HG03460 (cell line): Measurements from ENCODE around the gene TC2N.
"Not testable (repeated sequence)": the region's sequence is repeated elsewhere in the genome, so short reads cannot be mapped to it uniquely, and the experiment has no call there.

Experiments used
- ATAC-seq: cut with Tn5 transposase; IDR thresholded peaks from one replicate; pipeline ENCODE4 v1.9.1; 2021; ENCODE audit not compliant: unreplicated experiment

Gene TC2N

GRCh38 chr14:91870001-91870400 is 2.7 kb upstream of the TC2N start:
- no peak for ATAC-seq

DNA sequence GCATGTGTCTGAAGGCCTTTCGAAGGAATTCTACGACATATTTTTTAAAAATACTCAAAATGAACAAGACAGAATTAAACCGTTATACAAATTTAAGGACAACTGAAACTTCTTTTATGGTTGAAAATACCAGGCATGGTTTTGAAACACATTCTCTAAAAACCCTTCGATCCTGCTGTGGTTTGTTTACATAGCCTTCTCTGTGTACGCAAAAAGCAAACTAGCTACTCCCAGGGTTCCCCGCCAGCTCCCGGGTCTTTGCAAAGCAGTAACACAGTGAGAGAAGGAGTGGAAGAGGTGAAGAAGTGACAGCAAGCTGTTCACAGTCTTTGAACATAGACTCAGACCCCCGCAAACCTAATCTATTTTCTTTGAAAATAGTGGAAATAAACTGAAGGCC is 2.2 kb upstream of the TC2N start:
- ATAC-seq = no peak

- no peak for ATAC-seq
These were observed 633 bp downstream of the TC2N start for GRCh38 chr14:91866511-91867295.

DNA sequence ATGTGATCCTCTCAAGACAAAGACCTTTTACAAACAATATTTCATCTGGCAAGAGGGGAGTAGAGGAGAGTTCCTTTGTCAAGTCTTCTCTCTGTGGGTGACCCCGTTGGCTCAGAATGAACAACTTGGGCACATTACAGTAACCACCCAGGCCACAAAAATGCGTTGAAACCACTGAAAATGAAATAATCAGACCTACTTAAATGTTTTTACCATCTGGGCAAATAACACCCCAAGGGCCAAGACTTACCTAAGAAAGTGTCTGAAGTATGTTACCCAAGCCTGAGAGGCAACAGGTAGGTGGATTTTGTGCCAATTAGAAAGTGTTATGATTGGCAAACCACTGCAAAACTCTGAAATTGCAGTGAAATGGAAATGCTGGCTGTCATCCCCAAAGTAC is 1.3 kb downstream of the TC2N start:
- no peak for ATAC-seq

DNA sequence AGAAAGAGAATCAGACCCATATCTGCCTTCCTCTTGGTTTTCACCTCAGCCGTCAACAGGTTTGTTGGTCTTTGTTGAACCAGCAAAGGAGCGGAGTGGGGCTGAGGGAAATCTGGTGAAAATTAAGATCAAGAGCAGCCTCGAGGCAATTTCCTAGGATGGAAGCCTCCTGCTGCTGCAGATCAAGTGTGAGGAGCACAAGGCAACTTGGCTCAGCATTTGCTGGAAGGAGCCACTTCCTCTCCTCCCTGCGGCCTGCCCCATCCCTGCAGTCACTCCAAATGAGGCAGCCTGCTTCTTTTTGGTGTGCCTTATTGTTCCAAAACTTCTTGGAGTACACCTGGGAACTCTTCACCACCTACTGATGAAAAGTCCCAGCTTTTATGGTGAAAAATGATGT is 4.9 kb downstream of the TC2N start:
- no peak for ATAC-seq

DNA sequence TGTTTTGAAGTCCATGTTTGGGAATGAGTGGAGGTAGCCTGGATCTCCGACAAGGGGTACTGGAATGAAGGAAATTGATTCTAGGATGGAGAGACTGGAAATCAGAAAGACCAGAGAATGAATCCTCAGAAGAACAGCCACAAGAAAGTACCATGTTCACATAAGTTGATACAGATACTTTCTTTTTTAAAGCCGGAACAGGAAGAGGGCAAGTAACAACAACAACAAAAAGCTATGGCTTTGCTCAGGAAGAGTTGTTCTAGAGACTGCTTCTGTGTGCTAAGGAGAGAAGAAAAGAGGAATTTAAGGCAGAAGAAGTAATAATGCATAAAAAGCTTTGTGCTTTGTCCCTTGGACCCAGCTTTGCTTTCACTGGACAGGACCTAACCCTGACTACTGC is 6.2 kb downstream of the TC2N start:
- no peak for ATAC-seq

- ATAC-seq = no peak
These were observed 7.1 kb downstream of the TC2N start for GRCh38 chr14:91860238-91860637.

DNA sequence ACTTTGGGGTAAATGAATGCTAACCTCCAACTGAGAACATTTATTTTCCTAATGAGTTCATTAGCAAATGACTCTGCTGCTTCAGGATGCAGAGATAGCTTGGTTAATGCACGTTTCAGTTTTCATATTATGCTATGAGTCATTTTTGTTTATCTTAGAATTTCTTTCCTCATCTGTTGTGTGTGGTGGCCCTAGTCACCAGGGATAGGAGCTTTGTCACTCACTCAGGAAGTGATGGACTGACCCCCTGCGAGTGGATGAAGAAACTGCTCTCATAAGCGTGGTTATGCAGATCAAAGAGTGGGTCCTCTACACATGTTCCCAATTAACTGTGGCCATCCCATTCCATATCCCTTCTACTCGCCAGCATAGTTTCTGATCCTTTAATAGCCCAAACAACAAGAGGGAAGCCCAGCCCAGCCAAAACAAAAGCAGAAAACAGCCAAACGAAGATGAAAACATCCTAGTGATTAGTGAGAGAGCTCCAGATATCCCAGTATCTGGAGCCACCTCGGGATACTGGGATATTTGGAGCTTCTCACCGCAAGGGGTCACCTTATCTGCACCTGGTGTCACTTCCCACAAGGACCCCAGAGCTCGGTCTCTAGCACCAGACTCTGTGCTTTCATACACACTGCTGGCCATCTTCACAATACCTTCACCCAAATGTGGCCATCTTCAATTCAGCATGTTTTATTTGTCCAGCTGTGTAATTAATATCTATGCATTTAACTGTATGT is 8.6 kb downstream of the TC2N start:
- ATAC-seq = peak; percentile 59

DNA sequence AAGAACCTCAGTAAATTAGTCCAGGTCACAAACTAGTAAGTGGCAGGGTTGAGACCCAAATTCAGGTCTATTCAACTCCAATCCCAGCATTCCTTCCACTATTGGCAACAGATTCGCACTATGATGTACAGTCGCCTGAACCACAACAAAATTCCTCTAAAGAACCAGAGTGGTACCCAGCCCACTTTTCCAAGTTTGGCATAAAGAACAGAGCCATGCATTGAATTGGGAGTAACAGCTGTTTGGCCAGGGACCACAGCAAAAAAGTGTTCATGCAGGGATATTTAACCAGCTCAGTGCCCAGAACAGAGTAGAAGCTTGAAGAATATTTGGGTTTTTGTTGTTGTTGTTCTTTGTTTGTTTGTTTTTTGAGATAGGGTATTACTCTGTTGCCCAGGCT is 9.7 kb downstream of the TC2N start:
- no peak for ATAC-seq

DNA sequence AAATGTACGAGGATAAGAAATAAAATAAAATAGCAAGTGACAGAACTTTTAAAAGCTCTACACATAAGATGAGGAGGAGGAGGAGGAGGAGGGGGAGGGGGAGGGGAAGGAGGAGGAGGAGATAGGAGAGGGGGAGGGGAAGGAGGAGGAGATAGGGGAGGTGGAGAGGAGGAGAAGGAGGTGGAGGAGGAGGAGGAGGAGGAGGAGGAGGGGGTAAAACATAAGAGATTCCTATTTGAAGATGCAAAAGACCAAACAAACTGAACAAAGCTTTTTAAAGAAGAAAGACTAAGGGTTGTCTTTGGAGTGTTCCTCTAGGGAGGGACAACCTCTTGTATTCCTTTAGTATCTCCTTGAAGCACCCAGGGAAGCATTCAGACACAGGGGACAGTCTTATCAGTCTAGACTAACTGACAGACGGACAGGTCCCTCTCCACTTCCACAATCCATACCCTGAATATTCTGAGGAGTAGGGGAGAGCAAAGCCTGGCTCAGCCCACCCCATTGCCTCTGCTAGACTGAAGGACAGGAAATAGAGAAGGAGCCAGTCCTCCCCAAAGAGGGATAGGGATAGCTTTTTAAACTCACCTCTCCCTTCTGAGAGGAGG is 12.9 kb downstream of the TC2N start:
- ATAC-seq = no peak

DNA sequence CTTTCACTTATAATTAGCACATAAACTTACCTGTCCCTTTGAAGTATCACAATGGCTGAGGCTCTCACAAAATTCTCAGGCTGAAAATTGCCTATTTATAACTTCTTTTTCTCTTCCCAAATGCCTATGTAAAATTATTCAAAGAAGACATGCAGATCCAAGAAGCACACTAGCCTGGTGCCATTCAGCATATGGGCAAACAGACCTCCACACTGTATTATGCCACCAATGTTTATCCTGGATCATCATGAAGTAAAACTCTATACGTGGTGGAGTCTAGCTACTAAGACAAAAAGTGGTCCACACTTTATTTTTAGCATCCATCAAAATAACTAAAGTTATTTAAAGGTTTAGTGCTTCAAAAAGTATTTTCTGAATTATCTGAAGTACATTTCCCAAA is 15.8 kb downstream of the TC2N start:
- ATAC-seq = no peak

DNA sequence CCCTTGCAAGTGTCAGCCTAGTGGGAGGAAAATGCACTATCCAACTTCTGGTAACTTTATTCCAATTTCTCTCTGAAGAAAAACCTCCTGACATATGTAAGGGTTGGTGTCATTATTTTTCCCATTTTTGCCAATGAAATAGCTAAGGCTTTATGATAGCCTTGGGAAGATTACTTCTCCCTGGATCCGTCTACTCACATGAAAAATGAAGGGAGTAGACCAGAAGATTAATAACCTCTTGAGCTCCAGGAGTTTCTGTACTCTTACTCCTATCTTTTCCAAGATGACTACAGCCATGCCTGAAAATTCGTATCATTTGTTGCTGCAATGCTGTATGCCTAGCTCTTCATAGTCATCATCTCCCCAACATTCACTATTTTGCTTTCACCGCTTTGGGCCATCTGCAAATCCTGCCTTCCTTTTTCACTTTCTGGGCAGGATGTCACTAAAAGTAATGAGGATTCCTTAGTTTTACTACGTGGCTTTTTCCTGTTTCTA is 18.8 kb downstream of the TC2N start:
- ATAC-seq = no peak

- ATAC-seq = no peak
These were observed 19.6 kb downstream of the TC2N start for GRCh38 chr14:91847693-91848092.

DNA sequence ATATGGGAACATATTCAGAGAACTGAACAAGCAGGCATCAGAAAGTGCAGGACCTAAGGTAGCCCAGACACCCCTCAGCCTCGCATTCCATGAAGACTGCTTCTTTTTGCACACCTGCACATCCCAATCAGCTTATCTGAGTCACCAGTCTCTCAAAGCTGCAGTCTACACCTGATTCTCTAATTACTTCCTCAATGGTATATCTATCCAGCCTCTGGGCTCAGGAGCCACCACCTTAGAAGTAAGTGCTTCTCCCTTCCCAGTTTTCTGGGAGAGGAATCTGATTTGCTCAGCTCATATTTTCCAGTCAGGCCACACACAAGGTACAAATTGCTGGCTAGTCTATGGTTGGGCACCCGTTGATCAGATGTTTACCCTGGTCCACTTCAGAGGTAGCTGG is 21.7 kb downstream of the TC2N start:
- ATAC-seq = no peak

GRCh38 chr14:91845056-91845455 is 22.3 kb downstream of the TC2N start:
- ATAC-seq = not testable (repeated sequence)

GRCh38 chr14:91844029-91844428 is 23.3 kb downstream of the TC2N start:
- ATAC-seq = no peak

DNA sequence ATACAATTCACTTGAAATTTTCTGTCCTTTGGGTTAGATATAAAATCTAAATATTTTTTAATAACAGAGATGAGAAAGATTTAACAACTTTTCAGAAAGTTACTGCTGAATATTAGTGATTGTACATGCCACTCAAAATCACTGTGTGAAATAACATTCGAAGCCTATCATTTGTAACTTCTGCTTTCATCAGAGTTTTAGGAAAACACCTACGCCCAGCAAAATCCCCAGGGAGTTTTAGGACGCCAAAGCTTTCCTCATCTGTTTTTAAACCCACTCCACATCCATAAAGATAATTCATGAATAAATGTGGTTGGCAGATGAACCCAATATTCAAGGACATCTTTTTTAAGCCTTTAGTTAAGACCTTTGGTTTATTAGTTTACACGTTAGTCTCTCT is 23.9 kb downstream of the TC2N start:
- no peak for ATAC-seq

- no peak for ATAC-seq
These were observed 26.3 kb downstream of the TC2N start for GRCh38 chr14:91841065-91841464.

- no peak for ATAC-seq
These were observed 27.6 kb downstream of the TC2N start for GRCh38 chr14:91839749-91840148.

GRCh38 chr14:91837076-91837475 is 30.3 kb downstream of the TC2N start:
- no peak for ATAC-seq

DNA sequence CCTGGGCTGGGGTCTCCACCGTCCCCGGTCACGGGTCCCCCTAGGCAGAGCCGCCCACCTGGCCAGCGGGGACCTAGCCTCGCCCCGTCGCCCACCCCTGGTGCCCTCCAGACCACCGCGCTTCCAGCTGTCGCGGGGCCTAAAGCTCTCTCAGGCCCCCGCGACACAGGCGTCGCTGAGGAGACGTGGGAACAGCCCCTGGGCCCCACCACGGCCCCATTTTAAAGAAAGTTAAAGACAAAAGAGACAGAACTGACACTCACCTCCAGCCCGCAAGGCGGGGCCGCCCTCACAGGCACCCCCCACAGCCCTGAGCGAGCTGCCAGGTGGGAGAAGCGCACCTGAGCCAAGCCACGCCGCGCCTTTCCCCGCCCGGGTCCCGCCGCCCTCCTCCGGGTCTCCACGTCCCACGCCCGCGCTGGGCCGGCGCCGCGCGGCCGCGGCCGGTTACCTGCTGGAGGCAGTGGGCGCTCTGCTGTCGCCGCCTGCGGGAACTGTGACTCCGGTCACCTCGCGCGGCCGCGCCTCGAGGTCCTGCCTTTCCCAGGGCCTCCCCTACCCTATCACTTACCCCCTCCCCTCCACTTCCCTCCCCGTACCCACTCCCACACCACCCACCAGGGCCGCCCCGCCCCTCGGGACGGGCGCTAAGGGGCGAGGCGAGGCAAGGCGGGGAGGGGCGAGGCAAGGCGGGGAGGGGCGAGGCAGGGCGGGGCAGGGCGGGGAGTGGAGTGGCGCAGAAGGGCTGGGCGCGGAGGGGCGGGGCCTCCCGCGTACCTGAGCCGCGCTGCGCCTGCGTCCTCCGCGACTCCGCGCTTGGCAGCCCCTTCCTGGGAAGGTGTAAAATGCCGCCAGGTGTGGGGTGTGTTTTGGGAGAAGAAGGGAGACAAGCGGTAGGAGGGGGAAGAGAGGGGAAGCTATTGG is 31.2 kb downstream of the TC2N start:
- ATAC-seq = peak; percentile 51
